ENCODE data around the gene A2ML1. TPM values are rescaled to one million over a fixed set of nuclear protein-coding genes. Genes with fewer than 3 reads are reported as not detected.

Gene A2ML1
- total and polyA plus RNA-seq, 2 donors (not counting 3 experiments of a cell fraction or from before 2014, with no cell fraction given), result not detected

GRCh38 chr12:8840938-8841633, 18.7 kb downstream of the A2ML1 start:
- CTCF ChIA-PET, result interaction anchor here (0.9 to 2.2 kb wide), 4 partner anchors 11 to 184 kb away, joined by 3 to 6 read pairs (median 5); no protein-coding TSS in a partner anchor

More at GRCh38 chr12:8840938-8841633, 18.7 kb downstream of the A2ML1 start:
- no peaks in the 10 kb centered on the region for H3K27me3 ChIP-seq (ENCODE audit: control insufficient read depth in 2 of 2, insufficient read depth in 2 of 2, low read length in 2 of 2)
- no TSS peak for BruUV-seq (replicated peaks)
- DNase-seq (ENCODE audit: low read depth, low spot score) (no peak), FAIRE-seq (peak; percentile 42)
- H3K36me3 ChIP-seq (ENCODE audit: control insufficient read depth in 2 of 2, extremely low read depth in 1 of 2, insufficient read depth in 2 of 2, low read length in 2 of 2), result no peaks in the 10 kb centered on the region
- no peaks in the 10 kb centered on the region for H3K9me3 ChIP-seq (replicated peaks; ENCODE audit: control insufficient read depth, insufficient read depth, low read length)
- POLR2A ChIA-PET, result no interaction called here
- H2AFZ ChIP-seq (ENCODE audit: low read depth, low read length), result no peak overlapping the region
- H3K4me1 ChIP-seq (ENCODE audit: control insufficient read depth, extremely low read depth, insufficient read depth, low read length), result no peaks in the 10 kb centered on the region
- H3K79me2 ChIP-seq (ENCODE audit: control insufficient read depth, insufficient read depth, low read length), result no peaks in the 10 kb centered on the region
- dilution Hi-C loops (cut with MboI; ENCODE audit: extremely low pct_ligation_motif_present, low sequenced_read_pairs), result no loop called here
- no peaks in the 10 kb centered on the region for H3K9me1 ChIP-seq (replicated peaks; ENCODE audit: control insufficient read depth, extremely low read depth, insufficient read depth, low read length)
- no peak for TF ChIP-seq GATA2 (IDR thresholded peaks at IDR 0.05; ENCODE audit: insufficient read depth, insufficient read length, low read depth, low read length)
- no peak for TF ChIP-seq JUN (IDR thresholded peaks at IDR 0.05; ENCODE audit: borderline replicate concordance, insufficient read depth, insufficient read length, low read depth)
- TF ChIP-seq EZH2 (IDR thresholded peaks at IDR 0.05; ENCODE audit: borderline replicate concordance, low read depth, low read length, severe bottlenecking), result no peak
- TF ChIP-seq, protein P1, sequence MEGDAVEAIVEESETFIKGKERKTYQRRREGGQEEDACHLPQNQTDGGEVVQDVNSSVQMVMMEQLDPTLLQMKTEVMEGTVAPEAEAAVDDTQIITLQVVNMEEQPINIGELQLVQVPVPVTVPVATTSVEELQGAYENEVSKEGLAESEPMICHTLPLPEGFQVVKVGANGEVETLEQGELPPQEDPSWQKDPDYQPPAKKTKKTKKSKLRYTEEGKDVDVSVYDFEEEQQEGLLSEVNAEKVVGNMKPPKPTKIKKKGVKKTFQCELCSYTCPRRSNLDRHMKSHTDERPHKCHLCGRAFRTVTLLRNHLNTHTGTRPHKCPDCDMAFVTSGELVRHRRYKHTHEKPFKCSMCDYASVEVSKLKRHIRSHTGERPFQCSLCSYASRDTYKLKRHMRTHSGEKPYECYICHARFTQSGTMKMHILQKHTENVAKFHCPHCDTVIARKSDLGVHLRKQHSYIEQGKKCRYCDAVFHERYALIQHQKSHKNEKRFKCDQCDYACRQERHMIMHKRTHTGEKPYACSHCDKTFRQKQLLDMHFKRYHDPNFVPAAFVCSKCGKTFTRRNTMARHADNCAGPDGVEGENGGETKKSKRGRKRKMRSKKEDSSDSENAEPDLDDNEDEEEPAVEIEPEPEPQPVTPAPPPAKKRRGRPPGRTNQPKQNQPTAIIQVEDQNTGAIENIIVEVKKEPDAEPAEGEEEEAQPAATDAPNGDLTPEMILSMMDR (IDR thresholded peaks at IDR 0.05; ENCODE audit: extremely low read depth in 1 of 2, insufficient read depth in 1 of 2, low read depth in 1 of 2, low read length in 2 of 2), result no peak
- TF ChIP-seq FOS (IDR thresholded peaks at IDR 0.05; ENCODE audit: borderline replicate concordance, insufficient read depth, low read length), result no peak
- no peak for TF ChIP-seq MYC (IDR thresholded peaks at IDR 0.05; ENCODE audit: low read depth, low read length)
- TF ChIP-seq, protein P2, sequence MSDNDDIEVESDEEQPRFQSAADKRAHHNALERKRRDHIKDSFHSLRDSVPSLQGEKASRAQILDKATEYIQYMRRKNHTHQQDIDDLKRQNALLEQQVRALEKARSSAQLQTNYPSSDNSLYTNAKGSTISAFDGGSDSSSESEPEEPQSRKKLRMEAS (IDR thresholded peaks at IDR 0.05; ENCODE audit: insufficient read depth, insufficient read length), result no peak
- TF ChIP-seq POLR2A (IDR thresholded peaks at IDR 0.05; ENCODE audit: low read depth, low read length), result no peak
- H3K9ac ChIP-seq (replicated peaks; ENCODE audit: extremely low read depth, insufficient read depth, low read length), result no peak overlapping the region
- H3K4me3 ChIP-seq (replicated peaks in 1 of 3; ENCODE audit: insufficient read depth in 1 of 3, low read depth in 1 of 3, low read length in 3 of 3), result no peak overlapping the region
- intact Hi-C loops (cut with micrococcal nuclease), result no loop called here
- H4K20me1 ChIP-seq (replicated peaks; ENCODE audit: control insufficient read depth, extremely low read depth, insufficient read depth, low read length), result no peaks in the 10 kb centered on the region
- H3K27ac ChIP-seq (ENCODE audit: insufficient read depth, low read depth, low read length), result no peak overlapping the region
- no peak overlapping the region for H3K4me2 ChIP-seq (ENCODE audit: insufficient read depth, low read length)

Measured in endothelial cell of umbilical vein (primary cell).